ENCODE data around the gene TDRD6.

DNA sequence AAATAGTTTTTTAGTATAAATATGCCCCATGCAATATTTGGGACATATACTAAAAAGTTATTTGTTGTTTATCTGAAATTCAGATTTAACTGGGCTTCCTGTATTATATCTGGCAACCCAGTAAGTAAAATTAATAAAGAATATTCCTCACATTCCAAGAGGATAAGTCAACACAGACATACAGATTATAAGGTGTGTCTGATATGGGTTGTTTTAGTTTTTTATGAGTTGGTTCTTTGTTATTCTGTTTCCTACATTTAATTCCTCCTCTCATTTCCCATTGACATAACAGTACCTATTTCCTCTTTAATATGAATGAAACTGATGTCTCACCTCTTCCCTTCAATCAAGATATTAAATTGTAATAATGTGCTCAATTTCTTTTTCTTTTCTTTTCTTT lies 49.2 kb downstream of the TDRD6 start:
- TF ChIP-seq EZH2phosphoT487 (IDR thresholded peaks at IDR 0.05; ENCODE audit: low read depth): no peak
- TF ChIP-seq, protein P1, sequence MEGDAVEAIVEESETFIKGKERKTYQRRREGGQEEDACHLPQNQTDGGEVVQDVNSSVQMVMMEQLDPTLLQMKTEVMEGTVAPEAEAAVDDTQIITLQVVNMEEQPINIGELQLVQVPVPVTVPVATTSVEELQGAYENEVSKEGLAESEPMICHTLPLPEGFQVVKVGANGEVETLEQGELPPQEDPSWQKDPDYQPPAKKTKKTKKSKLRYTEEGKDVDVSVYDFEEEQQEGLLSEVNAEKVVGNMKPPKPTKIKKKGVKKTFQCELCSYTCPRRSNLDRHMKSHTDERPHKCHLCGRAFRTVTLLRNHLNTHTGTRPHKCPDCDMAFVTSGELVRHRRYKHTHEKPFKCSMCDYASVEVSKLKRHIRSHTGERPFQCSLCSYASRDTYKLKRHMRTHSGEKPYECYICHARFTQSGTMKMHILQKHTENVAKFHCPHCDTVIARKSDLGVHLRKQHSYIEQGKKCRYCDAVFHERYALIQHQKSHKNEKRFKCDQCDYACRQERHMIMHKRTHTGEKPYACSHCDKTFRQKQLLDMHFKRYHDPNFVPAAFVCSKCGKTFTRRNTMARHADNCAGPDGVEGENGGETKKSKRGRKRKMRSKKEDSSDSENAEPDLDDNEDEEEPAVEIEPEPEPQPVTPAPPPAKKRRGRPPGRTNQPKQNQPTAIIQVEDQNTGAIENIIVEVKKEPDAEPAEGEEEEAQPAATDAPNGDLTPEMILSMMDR (IDR thresholded peaks at IDR 0.05; ENCODE audit: low read depth, low read length): no peak
